SH-SY5Y (cell line): ENCODE measurements around the gene DNAJC9.

Experiments
- GATA2 ChIP-seq: IDR thresholded peaks from 2 replicates; pipeline ENCODE4 v1.6.1; 2011; ENCODE audit warnings: mild to moderate bottlenecking, low read depth, low read length
- GATA3 ChIP-seq: IDR thresholded peaks from 2 replicates; pipeline ENCODE4 v1.6.1; 2011; ENCODE audit warnings: low read depth, mild to moderate bottlenecking, low read length, moderate library complexity

GRCh38 chr10:73263693-73264347 lies 16.8 kb upstream of the DNAJC9 start:
- TF ChIP-seq GATA2, result no peak
- TF ChIP-seq GATA3, result no peak
